Upper lobe of left lung (tissue), 6 donors: Measurements from ENCODE around the gene ELANE. TPM values are rescaled to one million over a fixed set of nuclear protein-coding genes. Genes with fewer than 3 reads are reported as not detected.
A peak's percentile ranks its signal among the peaks of the same experiment; 100 is the strongest.
"Not testable (repeated sequence)": the region's sequence is repeated elsewhere in the genome, so short reads cannot be mapped to it uniquely, and the experiment has no call there.

Experiments
- ATAC-seq, 2 donors: fragments of 200-7000 bp; cut with Tn5 transposase; one replicate each; pipeline ENCODE4 v1.9.1; 2022; ENCODE audit warnings: mild to moderate bottlenecking in 2 of 2, moderate library complexity in 2 of 2; ENCODE audit not compliant: low FRiP score in 2 of 2
- DNase-seq, 2 donors: peaks; one replicate each; pipeline ENCODE4 v3.0.0-alpha.2; 2019 to 2020
- H3K27ac ChIP-seq, 4 donors: fragments of 200-600 bp; sonication (generic); one replicate each; pipeline ENCODE4 v1.5.1; 2016 to 2019
- H3K27me3 ChIP-seq, 4 donors: fragments of 200-600 bp; sonication (generic); one replicate each; pipeline ENCODE4 v1.5.1; 2017 to 2019
- H3K36me3 ChIP-seq, 4 donors: fragments of 200-600 bp; sonication (generic); one replicate each; pipeline ENCODE4 v1.5.1; 2016 to 2019
- H3K4me1 ChIP-seq, 4 donors: fragments of 200-600 bp; sonication (generic); one replicate each; pipeline ENCODE4 v1.5.1; 2018 to 2019
- H3K4me3 ChIP-seq, 4 donors: fragments of 200-600 bp; sonication (generic); one replicate each; pipeline ENCODE4 v1.5.1; 2017 to 2019; ENCODE audit warnings: mild to moderate bottlenecking in 2 of 4, moderate library complexity in 1 of 4
- H3K9me3 ChIP-seq, 4 donors: fragments of 200-600 bp; sonication (generic); one replicate each; pipeline ENCODE4 v1.5.1; 2018 to 2019
- CTCF ChIP-seq, 6 experiments: fragments of 450-650 bp in 4 of 6; fragments of 200-600 bp in 2 of 6; sonication (generic) in 2 of 6; IDR thresholded peaks; one replicate each; pipeline ENCODE4 v1.5.1; 2016 to 2019; ENCODE audit warnings: antibody characterized with exemption in 6 of 6
- EP300 ChIP-seq, 4 donors: sonication (generic); formaldehyde crosslinking; IDR thresholded peaks; one replicate each; pipeline ENCODE4 v1.5.1; 2017; ENCODE audit warnings: antibody characterized with exemption in 4 of 4, control low read depth in 2 of 4
- POLR2A ChIP-seq, 4 donors: fragments of 450-650 bp; IDR thresholded peaks; one replicate each; pipeline ENCODE4 v1.5.1; 2016 to 2017; ENCODE audit warnings: antibody characterized with exemption in 4 of 4, mild to moderate bottlenecking in 2 of 4
- POLR2AphosphoS5 ChIP-seq, 2 donors: sonication (generic); formaldehyde crosslinking; IDR thresholded peaks; one replicate each; pipeline ENCODE4 v1.5.1; 2017; ENCODE audit warnings: antibody characterized with exemption in 2 of 2
- WGBS, 2 donors: methylation state at CpG; one replicate each; pipeline ENCODE4 v1.1.5; 2017 to 2018; 5-methylcytosine and 5-hydroxymethylcytosine counted together
- total RNA-seq, 6 donors: library from RNA; depleted of rRNA in 4 of 6; stranded (reverse); fragments of >200 nt in 4 of 6; gene quantifications; one replicate each; pipeline versions ENCODE4 v1.1.0 to v1.2.1, GENCODE V29; 2016 to 2021
- donor health status: DM: no; HTN: no; CAD: no; lungs with moderate emphysema.
- donor health status: DM: no; HTN: yes; CAD: no; lungs with severe emphysema.

ELANE gene
- total RNA-seq, 6 donors from 2014 or later, result 0.69 to 11.9 (median 1.3) TPM; not detected in 1

GRCh38 chr19:831407-832369 is 20.4 kb upstream of the ELANE start:
- H3K9me3 ChIP-seq, result no peaks in the 10 kb centered on the region
- no peak for ATAC-seq

GRCh38 chr19:834216-834615 is 17.9 kb upstream of the ELANE start:
- WGBS, 2 donors, result 62 to 65% methylated on average over 24 of the region's 24 CpGs
- DNase-seq, result no peak
- peak in 1 of 2 donors; percentile 37 for ATAC-seq
- H3K27me3 ChIP-seq, result peaks cover 0 to 4% (median 0%) of the 10 kb centered on the region in 4 donors
- no peaks in the 10 kb centered on the region for H3K9me3 ChIP-seq
- peaks cover 0 to 4% (median 1%) of the 10 kb centered on the region in 4 donors for H3K4me1 ChIP-seq
- H3K4me3 ChIP-seq, result no peak overlapping the region
- no peak overlapping the region for H3K27ac ChIP-seq
- no peaks in the 10 kb centered on the region for H3K36me3 ChIP-seq
- peak in 1 of 2 donors; percentile 9 for TF ChIP-seq POLR2AphosphoS5 (IDR thresholded peaks at IDR 0.05)
- TF ChIP-seq EP300 (IDR thresholded peaks at IDR 0.05), result no peak
- TF ChIP-seq CTCF (IDR thresholded peaks at IDR 0.05), result no peak
- no peak for TF ChIP-seq POLR2A (IDR thresholded peaks at IDR 0.05)

More at GRCh38 chr19:831407-832369, 20.4 kb upstream of the ELANE start:
- Histone ChIP-seq H3K4me1 (peaks cover 6 to 15% (median 11%) of the 10 kb centered on the region in 4 donors), H3K36me3 (no peaks in the 10 kb centered on the region), H3K27me3 (peaks cover 0 to 4% (median 0%) of the 10 kb centered on the region in 4 donors), H3K4me3 (no peak overlapping the region), H3K27ac (no peak overlapping the region)
- 53 to 58% methylated on average over 17 to 32 of the region's 38 CpGs for WGBS, 2 donors
- DNase-seq, result no peak
- TF ChIP-seq EP300 (IDR thresholded peaks at IDR 0.05) (no peak), POLR2AphosphoS5 (IDR thresholded peaks at IDR 0.05) (no peak), CTCF (IDR thresholded peaks at IDR 0.05) (no peak), POLR2A (IDR thresholded peaks at IDR 0.05) (no peak)

GRCh38 chr19:835210-835810 is 16.8 kb upstream of the ELANE start:
- TF ChIP-seq POLR2A (IDR thresholded peaks at IDR 0.05), result no peak
- no peak for TF ChIP-seq CTCF (IDR thresholded peaks at IDR 0.05)
- TF ChIP-seq POLR2AphosphoS5 (IDR thresholded peaks at IDR 0.05), result no peak
- no peak for TF ChIP-seq EP300 (IDR thresholded peaks at IDR 0.05)
- Histone ChIP-seq H3K9me3 (no peaks in the 10 kb centered on the region), H3K27me3 (peaks cover 0 to 4% (median 0%) of the 10 kb centered on the region in 4 donors), H3K4me3 (no peak overlapping the region), H3K36me3 (no peaks in the 10 kb centered on the region), H3K27ac (no peak overlapping the region), H3K4me1 (peaks cover 0 to 6% (median 3%) of the 10 kb centered on the region in 4 donors)
- no peak for DNase-seq
- ATAC-seq, result peak; percentile 52 to 71
- 60 to 62% methylated on average over 19 to 30 of the region's 36 CpGs for WGBS, 2 donors

- peaks cover 0 to 16% (median 11%) of the 10 kb centered on the region in 4 donors for H3K27me3 ChIP-seq
- ATAC-seq (peak; percentile 32 to 34), DNase-seq (peak in 1 of 2 donors; percentile 51)
- TF ChIP-seq EP300 (IDR thresholded peaks at IDR 0.05), result no peak
- 61 to 64% methylated on average over 7 to 19 of the region's 24 CpGs for WGBS, 2 donors
- H3K27ac ChIP-seq, result no peak within 1 kb of the TSS
- H3K4me3 ChIP-seq, result no peak within 1 kb of the TSS
- no peaks in the 10 kb centered on the region for H3K36me3 ChIP-seq
- peaks cover 11 to 22% (median 17%) of the 10 kb centered on the region in 4 donors for H3K4me1 ChIP-seq
- no peaks in the 10 kb centered on the region for H3K9me3 ChIP-seq
Measured at GRCh38 chr19:840519-841206, 11.4 kb upstream of the ELANE start, which contains the start of gene PRTN3. TSS of gene PRTN3 (plus strand) at chr19:840999. CDS start at chr19:841009, 10 bp downstream.

DNA sequence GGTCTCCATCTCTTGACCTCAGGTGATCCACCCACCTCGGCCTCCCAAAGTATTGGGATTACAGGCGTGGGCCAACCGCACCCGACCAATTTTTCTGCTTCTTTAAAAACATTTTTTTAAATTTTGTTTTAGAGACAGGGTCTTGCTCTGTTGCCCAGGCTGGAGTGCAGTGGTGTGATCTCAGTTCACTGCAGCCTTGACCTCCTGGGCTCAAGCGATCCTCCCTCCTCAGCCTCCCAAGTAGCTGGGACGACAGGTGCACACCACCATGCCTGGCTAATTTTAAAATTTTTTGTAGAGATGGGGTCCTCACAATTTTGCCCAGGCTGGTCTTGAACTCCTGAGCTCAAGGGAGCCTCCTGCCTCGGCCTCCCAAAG is 9.3 kb upstream of the ELANE start:
- WGBS, 2 donors, result 76 to 81% methylated on average over 7 of the region's 7 CpGs
- not testable (repeated sequence) for H3K9me3 ChIP-seq, ATAC-seq, H3K27ac ChIP-seq, DNase-seq, H3K4me3 ChIP-seq, H3K36me3 ChIP-seq
- Histone ChIP-seq H3K4me1 (peaks cover 11 to 22% (median 20%) of the 10 kb centered on the region in 4 donors), H3K27me3 (peaks cover 0 to 24% (median 9%) of the 10 kb centered on the region in 4 donors)
